HG03378 (cell line): ENCODE data around the gene B2M.
"Not testable (repeated sequence)": the region's sequence is repeated elsewhere in the genome, so short reads cannot be mapped to it uniquely, and the experiment has no call there.

Experiments used
- ATAC-seq: cut with Tn5 transposase; IDR thresholded peaks from one replicate; pipeline ENCODE4 v1.9.1; 2021; ENCODE audit warnings: mild to moderate bottlenecking, moderate library complexity; ENCODE audit not compliant: unreplicated experiment

Gene B2M

DNA sequence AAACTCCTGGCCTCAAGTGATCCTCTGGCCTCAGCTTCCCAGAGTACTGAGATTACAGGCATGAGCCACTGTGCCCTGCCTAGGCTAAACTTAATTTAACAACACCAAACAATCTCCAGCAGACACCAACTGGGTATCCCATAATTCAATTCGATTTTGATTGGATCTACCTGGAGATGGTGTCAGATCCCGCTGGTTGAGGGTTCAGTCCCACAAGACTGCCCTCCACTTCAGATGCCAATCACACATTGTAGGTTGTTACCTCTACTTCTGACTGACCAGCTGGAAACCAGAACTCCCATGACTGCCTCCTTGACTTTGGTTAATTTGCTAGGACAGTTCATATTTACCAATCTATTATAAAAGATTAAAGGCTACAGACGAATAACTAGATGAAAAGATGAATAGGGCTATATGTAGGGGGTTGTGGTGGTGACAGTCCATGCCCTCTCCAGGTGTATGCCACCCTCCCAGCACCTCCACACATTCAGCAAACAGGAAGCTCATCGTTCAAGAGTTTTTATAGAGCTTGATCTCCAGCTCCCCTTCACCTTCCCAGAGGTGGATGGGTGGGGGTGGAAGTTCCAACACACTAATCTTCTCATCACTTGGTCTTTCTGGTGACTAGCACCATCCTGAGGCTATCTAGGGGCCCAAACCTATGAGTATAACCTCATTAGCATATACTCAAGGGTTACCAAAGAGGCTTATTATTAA is 9.3 kb downstream of the B2M start:
- ATAC-seq: no peak

DNA sequence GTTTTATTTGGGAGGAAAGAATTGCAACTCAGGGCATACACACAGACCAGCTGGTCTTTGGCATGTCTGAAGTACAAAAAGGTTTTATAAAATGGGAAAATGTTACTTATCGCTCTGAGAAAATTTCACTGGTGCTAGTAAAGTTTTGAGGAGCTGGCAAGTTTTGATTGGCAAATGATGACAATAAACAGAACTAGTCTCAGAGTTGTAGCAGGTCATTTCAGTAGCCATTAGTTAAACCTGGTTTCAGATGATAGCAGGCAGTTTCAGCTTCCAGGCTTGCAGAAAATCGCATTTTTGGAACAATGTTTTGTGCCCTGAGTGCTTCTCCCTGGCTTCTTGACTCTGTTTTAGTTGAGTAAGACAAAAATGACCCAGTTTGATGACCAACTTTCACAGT is 10.7 kb downstream of the B2M start:
- ATAC-seq: no peak

DNA sequence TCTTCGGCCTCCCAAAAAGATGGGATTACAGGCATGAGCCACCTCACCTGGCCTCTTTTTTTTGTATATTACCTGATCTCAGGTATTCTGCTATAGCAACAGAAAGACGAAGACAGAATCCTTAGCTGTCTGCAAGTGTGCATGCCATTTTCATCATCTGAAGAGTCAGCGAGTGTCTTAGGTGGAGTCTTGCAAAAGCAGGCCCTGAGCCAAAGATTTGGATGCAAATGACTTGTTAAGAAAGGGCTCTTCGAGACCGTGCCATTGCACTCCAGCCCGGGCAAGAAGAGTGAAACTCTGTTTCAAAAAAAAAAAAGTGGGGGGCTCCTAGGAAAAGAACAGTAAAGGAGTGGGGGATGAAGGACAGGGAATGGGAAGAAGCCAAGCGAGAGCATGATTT is 14.8 kb downstream of the B2M start:
- ATAC-seq: no peak

DNA sequence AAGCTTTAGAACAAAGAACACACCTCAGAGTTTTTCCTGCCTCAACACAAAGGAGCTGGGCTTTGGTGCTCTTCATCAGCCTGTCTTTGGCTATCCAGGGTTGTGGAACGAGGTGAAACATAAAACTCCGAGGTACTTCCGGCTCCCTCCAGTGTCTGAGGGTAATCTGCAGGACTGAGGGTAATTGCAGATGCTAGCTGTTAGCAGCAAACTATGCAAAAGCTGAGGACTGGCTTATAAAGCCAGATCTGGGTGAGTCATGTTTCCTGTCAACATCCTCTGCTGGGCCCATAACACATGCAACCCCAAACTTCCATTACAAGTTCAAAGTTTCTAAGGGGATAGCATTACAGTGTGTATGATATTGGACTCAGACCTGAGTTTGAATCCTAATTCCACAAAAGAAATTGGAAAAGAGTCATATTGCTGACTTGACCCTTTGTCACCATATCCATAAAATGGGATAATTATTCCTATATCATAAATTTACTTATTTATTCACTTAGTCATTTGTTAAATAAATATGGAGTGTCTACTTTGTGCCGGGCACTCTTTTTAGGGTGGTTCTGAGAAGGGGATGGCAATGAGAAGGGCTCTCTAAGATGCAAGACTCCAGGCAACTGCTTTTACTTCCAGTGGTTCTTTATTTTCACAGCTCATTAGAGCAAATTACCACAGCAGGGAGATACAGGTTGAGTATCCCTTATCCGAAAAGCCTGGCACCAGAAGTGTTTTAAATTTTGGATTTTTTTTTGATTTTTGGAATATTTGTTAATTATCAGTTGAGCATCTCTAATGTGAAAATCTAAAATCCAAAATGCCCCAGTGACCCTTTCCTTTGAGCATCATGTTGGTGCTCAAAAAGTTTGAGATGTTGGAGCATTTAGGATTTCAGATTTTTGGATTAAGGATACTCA is 15.5 kb downstream of the B2M start:
- ATAC-seq: peak; percentile 42

DNA sequence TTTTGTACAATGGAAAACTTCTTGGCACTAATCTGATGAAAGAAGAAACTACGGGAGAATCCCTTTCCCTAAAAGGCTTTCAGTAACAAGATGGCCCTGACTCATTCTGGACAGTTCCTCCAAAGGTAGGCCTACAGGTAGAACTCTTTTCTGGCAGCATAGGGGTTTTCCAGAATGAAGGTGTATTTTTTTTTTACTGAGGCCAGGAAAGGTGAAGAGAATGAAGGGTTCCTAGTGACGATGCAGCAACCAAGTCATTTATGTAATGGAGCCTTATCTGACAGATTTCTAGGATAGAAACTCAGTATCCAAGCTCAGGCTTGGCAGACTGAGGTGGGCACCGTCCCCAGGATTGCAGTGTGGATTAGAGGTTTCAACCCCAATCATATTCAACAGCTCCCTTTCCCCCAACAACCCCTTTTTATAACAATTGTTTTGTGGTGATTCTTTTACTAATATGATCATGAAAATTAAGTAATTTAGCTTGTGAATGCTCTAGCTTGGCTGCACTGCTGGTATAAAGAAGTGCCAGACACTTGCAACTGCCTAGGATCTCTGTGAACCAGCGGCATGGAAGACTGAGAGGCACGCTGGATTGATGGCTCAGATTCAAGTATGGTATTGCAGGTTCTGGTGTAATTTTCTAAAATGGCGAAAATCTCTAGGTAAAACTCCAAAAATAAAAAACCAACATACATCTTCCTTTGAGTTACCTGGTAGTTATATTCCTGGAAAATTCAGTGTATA is 16.3 kb downstream of the B2M start:
- no peak for ATAC-seq

DNA sequence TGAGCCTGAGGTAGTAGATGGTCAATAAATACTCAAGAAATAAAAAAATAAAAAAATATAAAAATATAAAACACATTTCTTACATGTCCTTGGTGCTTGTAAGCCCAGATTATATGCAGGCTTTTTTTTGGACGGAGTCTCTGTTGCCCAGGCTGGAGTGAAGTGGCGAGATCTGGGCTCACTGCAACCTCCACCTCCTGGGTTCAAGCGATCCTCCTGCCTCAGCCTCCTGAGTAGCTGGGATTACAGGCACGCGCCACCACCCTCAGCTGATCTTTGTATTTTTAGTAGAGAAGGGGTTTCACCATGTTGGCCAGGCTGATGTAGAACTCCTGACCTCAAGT is 16.9 kb downstream of the B2M start:
- not testable (repeated sequence) for ATAC-seq

DNA sequence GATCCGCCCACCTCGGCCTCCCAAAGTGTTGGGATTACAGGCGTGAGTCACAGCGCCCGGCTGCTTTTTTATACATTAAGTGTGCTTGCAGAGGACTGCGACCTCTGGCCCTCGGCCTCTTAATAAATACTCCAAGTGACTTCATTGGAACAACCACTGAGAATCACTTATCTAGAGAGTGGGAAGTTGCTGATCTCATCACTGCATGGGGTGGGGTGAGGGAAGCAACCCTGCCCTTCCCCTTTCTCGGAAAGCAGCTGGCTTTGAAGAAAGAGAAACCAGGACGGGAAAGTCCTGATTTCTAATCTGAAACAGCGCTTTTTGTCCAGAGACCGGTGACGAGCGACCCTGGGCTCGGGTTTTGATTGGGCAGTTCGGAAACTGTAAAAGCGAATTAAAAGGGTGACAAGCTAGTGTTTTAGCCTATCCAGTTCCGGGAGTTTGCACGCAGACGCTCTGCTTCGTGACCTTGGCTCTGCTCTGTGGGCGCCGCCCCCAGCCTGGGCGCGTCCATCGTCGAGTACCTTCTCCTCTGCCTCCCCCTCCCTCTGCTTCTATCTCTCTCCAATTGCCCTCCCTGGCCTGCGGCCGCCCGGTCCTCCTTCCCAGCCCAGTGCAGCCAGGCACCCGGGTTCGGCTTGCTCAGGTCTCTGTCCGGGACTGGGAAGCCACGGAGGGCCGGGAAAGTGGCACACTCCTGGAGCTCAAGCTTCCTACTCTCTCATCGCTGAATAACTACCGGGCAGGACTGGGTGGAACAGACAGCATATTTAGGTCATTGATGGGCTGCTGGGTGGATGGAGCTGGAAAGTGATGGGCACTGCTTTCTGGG is 17.5 kb downstream of the B2M start:
- peak; percentile 75 for ATAC-seq

DNA sequence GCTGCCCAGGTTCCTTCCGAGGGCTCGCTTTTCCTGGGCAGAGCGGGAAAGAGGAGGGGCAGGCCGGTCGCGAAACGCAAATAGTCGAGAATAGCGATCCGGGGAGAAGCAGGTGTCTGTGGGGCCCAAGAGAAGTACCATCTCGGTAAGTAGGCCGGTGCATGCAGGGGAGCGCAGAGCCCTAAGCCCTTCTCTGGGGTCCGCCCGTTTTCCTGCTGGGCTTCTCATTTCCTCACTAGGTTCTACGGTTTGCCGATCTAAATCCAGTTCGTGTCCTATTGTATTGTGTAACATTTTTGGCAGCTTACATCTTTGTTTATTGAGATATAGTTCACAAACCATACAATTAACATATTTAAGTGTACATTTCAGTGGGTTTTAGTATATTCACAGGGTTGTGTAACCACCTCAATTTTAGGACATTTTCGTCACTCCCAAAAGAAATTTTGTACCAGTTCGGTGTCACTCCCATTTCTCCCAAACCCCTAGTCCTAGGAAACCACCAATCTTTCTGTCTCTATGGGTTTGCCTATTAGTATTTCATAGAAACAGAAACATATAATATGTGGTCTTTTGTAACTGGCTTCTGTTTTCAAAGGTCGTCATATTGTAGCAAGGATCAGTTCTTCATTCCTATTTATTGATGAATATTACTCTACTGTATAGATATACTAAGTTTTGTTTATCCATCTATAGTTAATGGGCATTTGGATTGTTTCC is 18.3 kb downstream of the B2M start:
- no peak for ATAC-seq

DNA sequence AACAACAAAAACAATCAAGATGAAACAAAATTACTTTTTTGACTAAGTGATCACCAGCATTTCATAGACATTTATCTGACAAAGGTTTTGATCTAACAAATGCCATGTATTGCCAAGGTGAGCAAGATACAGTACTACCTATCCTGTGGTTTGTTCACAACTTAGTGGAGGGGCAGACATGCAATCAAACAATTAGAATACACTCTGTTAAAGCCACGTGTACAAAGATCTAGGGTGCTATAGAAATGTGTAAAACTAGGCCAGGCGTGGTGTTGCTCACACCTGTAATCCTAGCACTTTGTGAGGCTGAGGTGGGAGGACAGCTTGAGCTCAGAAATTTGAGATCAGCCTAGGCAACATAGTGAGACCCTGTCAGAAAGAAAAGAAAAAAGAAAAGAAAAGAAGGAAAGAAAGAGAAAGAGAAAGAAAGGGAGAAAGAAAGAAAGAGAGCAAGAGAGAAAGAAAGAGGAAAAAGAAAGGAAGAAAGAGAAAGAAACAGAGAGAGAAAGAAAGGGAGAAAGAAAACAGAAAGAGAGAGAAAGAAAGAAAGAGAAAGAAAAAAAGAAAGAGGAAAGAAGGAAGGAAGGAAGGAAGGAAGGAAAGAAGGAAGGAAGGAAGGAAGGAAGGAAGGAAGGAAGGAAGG is 23.6 kb downstream of the B2M start:
- ATAC-seq: no peak

DNA sequence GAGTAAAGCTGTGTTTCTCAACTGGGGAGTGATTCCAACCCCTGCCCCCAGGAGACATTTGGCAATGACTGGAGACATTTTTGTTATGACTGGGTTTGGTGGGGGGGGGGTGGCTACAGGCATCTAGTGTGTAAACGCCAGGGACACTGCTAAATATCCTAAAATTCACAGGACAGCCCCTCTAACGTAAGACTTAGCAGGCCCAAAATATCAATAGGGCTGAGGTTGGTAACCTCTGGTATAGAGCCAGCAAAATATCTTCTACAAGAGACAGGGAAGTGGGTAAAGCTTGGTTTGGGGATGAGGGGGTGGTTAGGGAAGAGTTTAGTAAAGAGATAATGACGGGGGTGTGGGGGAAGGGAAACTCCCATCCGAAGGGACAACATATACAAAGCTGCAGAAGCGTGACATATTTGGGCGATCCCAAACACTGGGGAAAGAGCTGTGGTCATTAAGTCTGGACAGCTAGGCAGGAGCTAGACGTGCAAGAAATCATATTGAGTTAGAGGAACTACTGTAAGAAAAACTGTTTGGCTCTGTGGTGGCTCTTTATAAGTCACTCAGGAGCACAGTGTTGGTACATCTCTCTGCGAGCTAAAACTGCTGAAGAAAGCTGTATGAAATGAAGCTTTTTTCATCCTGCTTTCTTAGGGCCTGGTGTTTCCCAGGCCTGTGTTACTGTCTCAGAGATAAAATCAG is 24.3 kb downstream of the B2M start:
- ATAC-seq: peak; percentile 39

DNA sequence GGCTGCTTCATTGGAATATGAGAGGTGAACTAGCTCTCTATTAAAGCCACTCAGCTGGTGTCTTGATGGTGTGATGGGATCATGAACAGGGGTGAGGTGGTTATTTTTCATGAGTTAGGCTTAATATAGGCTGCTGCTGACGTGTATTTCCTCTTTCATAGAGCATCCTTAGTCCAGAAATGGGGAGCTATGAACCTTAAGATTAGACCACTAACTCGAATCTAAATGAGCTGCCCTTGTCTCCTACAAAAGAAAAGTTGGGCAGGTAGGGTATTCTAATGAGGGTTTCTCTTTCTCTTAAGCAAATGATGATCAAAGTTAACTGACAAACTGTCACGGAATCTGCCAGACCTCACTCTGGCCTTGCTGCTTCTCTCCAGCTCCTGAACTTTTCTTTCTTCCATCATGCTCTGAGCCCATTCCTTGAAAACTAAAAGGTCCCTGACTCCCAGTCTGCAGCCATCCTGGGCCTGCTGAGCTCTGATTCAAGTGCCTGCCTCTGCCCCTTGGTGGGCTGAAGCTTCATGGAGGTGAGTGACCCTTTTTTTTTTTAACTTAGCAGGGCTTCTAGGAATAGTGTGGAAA is 25.0 kb downstream of the B2M start, which contains the start of gene TRIM69:
TSS of gene TRIM69 (plus strand) at position 348 of the 585 bp plus-strand sequence. CDS start at position 525, 177 bp downstream.
- ATAC-seq: peak; percentile 32

DNA sequence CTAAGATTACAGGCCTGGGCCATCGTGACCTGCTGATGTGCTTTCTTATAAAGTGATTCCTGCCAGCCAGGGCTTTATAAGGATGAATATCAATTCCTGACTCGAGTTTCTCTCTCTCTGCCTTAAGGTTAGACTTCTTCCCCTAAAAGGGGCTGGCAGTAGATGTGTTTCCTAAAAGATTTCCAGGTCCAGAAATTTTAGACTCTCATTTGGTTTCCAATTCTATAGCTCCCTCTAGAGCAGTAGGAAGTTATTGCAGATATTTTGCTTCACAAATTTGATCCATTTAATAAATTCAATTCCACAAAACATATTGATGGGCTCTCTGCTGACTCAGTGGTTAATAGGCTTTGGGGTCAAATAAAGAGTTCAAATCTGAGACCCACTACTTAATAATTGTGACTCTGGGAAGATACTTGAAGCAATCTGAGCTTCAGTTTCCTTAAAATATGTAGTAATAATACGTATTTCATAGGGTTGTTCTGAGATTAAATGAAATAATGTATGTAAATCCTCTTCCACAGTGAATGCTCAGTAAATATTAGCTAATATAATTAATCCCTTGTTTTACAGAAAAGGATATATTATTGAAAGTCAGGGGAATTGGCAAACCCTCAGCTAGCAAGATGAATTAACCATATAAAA is 27.1 kb downstream of the B2M start:
- ATAC-seq: no peak

DNA sequence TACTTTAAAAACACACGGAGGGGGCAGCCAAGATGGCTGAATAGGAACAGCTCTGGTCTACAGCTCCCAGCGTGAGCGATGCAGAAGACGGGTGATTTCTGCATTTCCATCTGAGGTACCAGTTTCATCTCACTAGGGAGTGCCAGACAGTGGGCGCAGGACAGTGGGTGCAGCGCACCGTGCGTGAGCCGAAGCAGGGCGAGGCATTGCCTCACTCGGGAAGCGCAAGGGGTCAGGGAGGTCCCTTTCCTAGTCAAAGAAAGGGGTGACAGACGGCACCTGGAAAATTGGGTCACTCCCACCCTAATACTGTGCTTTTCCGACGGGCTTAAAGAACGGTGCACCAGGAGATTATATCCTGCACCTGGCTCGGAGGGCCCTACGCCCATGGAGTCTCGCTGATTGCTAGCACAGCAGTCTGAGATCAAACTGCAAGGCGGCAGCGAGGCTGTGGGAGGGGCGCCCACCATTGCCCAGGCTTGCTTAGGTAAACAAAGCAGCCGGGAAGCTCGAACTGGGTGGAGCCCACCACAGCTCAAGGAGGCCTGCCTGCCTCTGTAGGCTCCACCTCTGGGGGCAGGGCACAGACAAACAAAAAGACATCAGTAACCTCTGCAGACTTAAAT is 28.0 kb downstream of the B2M start:
- ATAC-seq: not testable (repeated sequence)

DNA sequence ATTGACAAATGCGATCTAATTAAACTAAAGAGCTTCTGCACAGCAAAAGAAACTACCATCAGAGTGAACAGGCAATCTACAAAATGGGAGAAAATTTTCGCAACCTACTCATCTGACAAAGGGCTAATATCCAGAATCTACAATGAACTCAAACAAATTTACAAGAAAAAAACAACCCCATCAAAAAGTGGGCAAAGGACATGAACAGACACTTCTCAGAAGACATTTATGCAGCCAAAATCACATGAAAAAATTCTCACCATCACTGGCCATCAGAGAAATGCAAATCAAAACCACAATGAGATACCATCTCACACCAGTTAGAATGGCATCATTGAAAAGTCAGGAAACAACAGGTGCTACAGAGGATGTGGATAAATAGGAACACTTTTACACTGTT is 32.1 kb downstream of the B2M start:
- not testable (repeated sequence) for ATAC-seq

DNA sequence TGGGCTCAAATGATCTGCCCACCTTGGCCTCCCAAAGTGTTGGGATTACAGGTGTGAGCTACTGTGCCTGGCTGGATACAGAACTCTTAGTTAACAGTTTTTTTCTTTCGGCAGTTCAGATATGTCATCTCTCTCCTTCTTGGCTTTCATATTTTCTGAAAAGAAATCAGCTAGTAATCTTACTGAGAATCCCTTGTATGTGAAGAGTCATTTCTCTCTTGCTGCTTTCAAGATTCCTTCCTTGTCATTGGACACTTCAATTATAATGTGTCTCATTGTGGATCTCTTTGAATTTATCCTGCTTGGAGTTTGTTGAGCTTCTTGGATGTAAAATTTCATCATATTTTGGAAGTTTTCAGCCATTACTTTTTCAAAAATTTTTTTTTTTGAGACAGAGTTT is 42.0 kb downstream of the B2M start:
- ATAC-seq: no peak

DNA sequence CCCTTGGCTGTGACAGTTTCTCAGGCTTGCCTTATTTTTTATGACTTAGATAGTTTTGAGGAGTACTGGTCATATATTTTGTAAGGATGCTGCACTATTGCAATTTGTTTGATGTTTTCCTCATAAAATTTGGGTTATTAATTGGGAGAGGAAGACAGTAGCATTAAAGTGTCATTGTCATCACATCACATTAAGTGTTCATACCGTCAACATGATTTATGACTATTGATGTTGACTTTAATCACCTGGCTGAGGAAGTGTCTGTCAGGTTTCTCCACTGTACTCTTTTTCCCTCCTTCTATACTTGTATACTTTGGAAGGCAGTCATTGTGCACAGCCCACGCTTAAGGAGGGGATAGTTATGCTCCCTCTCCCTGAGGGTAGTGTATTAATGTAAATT is 51.9 kb downstream of the B2M start:
- no peak for ATAC-seq

DNA sequence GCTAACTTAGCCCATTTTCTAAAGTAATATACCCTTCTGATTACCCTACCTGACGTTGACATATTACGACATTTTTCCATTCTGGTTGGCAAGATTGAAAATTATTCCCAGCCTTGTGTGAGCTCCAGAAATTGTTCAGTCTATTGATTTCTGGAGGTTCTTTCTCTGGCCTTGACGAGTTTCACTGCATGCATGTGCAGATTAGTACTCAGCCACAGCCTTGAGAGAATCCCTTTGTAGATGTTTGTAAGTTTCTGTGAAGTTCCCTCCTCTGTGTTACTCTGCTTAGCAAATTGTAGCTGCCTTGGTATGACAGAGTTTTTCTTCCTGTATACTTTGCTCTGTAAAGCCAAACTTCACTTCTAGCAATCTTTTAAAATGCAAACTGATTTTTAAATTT is 52.5 kb downstream of the B2M start:
- no peak for ATAC-seq

DNA sequence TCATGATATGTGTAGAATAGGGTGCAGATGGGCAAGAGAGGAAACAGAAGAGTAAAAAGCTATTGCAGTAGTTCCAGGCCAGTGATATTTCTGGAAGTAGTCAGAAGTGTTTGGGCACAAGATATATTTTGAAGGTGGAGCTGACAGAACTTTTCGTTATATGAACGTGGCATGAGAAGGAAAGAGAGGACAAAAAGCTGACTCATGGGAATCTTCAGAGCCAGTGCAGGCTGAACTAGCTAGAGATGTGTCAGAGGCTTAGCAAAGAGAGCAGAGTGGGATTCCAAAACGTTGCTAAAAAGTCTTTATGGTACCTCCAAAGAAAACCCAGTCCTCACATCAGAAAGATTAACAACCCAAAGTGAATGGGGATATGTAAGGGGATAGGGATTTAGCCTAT is 53.7 kb downstream of the B2M start:
- ATAC-seq: no peak
